Naive thymus-derived CD8-positive, alpha-beta T cell (primary cell): ENCODE results near the gene ANKRD27. TPM values are rescaled to one million over a fixed set of nuclear protein-coding genes. Genes with fewer than 3 reads are reported as not detected.
"Not testable (repeated sequence)": the region's sequence is repeated elsewhere in the genome, so short reads cannot be mapped to it uniquely, and the experiment has no call there.

ENCODE experiments used
- ATAC-seq, 2 donors: fragments of 150-1000 bp; cut with Tn5 transposase in 1 of 2; sonication (Bioruptor Pico), chemical (Tn5 transposase) in 1 of 2; 1 replicate in 1 of 2; 2 replicates in 1 of 2; pipeline ENCODE4 v1.10.0; 2021; ENCODE audit warnings: mild to moderate bottlenecking in 2 of 2, moderate library complexity in 2 of 2
- POLR2A ChIA-PET: fragments of 350-600 bp; sonication (Branson Sonifier 250); formaldehyde crosslinking; loops from one replicate; lab custom pipeline; 2021; ENCODE audit warnings: antibody characterized with exemption; lab: Charles Lee
- DNase-seq, 10 donors: peaks; one replicate each; pipeline versions ENCODE4 v3.0.0 to v3.0.0-alpha.2; 2020 to 2022
- H3K27ac Mint-ChIP-seq, 10 donors: one replicate each; pipeline ENCODE4 v1.8.0; 2020 to 2022; ENCODE audit warnings: mild to moderate bottlenecking in 10 of 10, mixed read lengths in 10 of 10, moderate library complexity in 4 of 10, inconsistent platforms in 1 of 10
- H3K27me3 Mint-ChIP-seq, 5 donors: one replicate each; pipeline ENCODE4 v1.8.0; 2021 to 2022; ENCODE audit warnings: mixed read lengths in 5 of 5
- H3K36me3 Mint-ChIP-seq, 3 donors: one replicate each; pipeline ENCODE4 v1.8.0; 2020 to 2022; ENCODE audit warnings: mixed read lengths in 3 of 3, mild to moderate bottlenecking in 2 of 3, inconsistent platforms in 1 of 3
- H3K4me1 Mint-ChIP-seq, 4 donors: one replicate each; pipeline ENCODE4 v1.8.0; 2021 to 2022; ENCODE audit warnings: mixed read lengths in 4 of 4
- H3K4me3 Mint-ChIP-seq, 10 donors: one replicate each; pipeline ENCODE4 v1.8.0; 2020 to 2022; ENCODE audit warnings: mild to moderate bottlenecking in 10 of 10, mixed read lengths in 10 of 10, moderate library complexity in 6 of 10, inconsistent platforms in 1 of 10
- H3K9me3 Mint-ChIP-seq, 9 donors: one replicate each; pipeline ENCODE4 v1.8.0; 2020 to 2022; ENCODE audit warnings: mixed read lengths in 9 of 9, mild to moderate bottlenecking in 3 of 9, inconsistent platforms in 1 of 9, moderate library complexity in 1 of 9
- polyA plus RNA-seq, 3 donors: library from polyadenylated mRNA; unstranded; fragments of 300-500 nt; fragmentation: Illumina TruSeq; gene quantifications; one replicate each; pipeline ENCODE4 v1.2.3, GENCODE V29; 2021
- total RNA-seq, 8 experiments: library from RNA in 2 of 8; stranded (reverse) in 2 of 8; gene quantifications; one replicate each; pipeline ENCODE4 v1.2.3 and lab custom pipeline; 2021 to 2026

The ANKRD27 gene
- total and polyA plus RNA-seq, 5 experiments from 2014 or later: 9.0 to 34.2 (median 17.1) TPM

DNA sequence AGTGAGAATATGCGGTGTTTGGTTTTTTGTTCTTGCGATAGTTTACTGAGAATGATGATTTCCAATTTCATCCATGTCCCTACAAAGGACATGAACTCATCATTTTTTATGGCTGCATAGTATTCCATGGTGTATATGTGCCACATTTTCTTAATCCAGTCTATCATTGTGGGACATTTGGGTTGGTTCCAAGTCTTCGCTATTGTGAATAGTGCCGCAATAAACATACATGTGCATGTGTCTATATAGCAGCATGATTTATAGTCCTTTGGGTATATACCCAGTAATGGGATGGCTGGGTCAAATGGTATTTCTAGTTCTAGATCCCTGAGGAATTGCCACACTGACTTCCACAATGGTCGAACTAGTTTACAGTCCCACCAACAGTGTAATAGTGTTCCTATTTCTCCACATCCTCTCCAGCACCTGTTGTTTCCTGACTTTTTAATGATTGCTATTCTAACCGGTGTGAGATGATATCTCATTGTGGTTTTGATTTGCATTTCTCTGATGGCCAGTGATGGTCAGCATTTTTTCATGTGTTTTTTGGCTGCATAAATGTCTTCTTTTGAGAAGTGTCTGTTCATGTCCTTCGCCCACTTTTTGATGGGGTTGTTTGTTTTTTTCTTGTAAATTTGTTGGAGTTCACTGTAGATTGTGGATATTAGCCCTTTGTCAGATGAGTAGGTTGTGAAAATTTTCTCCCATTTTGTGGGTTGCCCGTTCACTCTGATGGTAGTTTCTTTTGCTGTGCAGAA is 87.1 kb downstream of the ANKRD27 start:
- H3K4me1 Mint-ChIP-seq: peaks cover 9 to 41% (median 29%) of the 10 kb centered on the region in 4 donors
- DNase-seq, H3K9me3 Mint-ChIP-seq, H3K4me3 Mint-ChIP-seq, H3K27ac Mint-ChIP-seq, ATAC-seq, POLR2A ChIA-PET, H3K27me3 Mint-ChIP-seq: not testable (repeated sequence)
- H3K36me3 Mint-ChIP-seq: peaks cover 0 to 74% (median 30%) of the 10 kb centered on the region in 3 donors

DNA sequence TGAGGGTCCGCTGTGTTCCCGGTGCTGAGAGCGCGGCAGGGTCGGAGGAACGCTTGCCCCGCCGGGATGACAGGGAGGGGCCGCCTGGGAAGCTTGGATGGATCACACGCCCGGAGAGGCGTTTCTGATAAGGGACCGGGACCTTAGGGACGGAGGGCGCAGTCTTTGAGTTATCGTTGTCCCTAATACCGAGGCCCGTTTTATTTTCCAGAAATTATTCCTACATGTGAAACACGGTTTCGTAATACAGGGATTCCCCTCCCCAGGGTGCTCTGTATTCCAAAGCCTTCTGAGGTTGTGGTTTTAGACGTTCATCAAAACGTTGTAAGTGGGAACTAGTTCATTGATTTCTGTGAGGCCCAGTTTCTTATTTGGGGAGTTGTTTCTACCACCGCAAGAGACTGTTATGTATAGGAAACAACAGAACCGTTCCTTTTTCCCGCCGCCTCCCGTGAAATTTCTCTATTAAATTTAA is 93.2 kb downstream of the ANKRD27 start:
- DNase-seq (peak in 1 of 10 donors; percentile 12), ATAC-seq (no peak)
- POLR2A ChIA-PET: interaction anchor here (1.2 to 1.9 kb wide), 6 partner anchors 9 to 792 kb away, joined by 3 to 16 read pairs (median 5); partner anchors contain the start of genes ANKRD27, CEBPG, DPY19L3 and FAAP24
- peaks cover 10 to 50% (median 41%) of the 10 kb centered on the region in 4 donors for H3K4me1 Mint-ChIP-seq
- peak overlapping the region; percentile 10 to 88 (median 80) for H3K27ac Mint-ChIP-seq
- peak overlapping the region; percentile 77 to 95 (median 84) for H3K4me3 Mint-ChIP-seq
- peaks cover 0 to 38% (median 8%) of the 10 kb centered on the region in 3 donors for H3K36me3 Mint-ChIP-seq
- H3K9me3 Mint-ChIP-seq: no peaks in the 10 kb centered on the region
- no peaks in the 10 kb centered on the region for H3K27me3 Mint-ChIP-seq

DNA sequence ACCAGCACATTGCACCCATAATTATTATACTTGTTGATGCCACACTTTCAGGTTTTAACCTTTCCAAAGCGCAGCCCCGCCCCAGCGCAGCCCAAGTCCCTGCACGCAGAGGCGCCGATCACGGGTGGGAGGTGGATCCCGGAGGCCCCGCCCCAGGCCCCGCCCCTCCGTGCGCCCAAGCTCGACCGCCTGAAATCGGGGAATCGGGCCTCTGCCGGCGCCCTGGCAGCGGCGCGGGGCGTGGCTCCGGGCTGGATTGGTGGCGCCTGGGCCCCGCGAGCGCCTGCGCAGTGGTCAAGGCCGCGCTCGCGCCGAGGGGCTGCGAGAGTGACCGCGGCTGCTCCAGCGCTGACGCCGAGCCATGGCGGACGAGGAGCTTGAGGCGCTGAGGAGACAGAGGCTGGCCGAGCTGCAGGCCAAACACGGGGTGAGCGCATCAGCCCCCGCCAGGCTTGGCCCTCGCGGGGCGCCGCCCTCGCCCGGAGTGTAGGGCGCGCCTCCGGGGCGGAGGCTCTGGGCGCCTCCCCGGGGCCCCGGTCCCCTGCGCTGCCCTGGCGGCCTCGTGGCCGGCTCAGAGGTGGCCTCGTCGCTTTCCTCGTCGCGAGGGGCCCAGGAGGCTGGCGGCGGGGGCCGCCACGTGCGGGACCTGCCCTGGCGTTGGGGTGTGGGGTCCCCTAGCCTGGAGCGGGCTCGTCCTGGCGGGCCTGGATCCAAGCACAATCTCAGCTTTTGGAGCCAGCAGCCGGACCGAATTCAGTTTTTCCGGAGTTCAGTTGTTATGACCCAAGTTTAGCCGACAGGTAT is 93.9 kb downstream of the ANKRD27 start, which contains the start of gene PDCD5:
Gene PDCD5, plus strand, starts transcription at position 290 of the 804 bp plus-strand sequence. Its CDS starts 72 bp downstream, at position 362.
- POLR2A ChIA-PET: interaction anchor here (0.7 to 1.9 kb wide), 10 partner anchors 8 to 792 kb away, joined by 3 to 16 read pairs (median 5); partner anchors contain the start of genes ANKRD27, CEBPG, DPY19L3 and FAAP24
- H3K36me3 Mint-ChIP-seq: peaks cover 0 to 32% (median 4%) of the 10 kb centered on the region in 3 donors
- H3K4me1 Mint-ChIP-seq: peaks cover 5 to 44% (median 34%) of the 10 kb centered on the region in 4 donors
- H3K27me3 Mint-ChIP-seq: peaks cover 0 to 4% (median 0%) of the 10 kb centered on the region in 5 donors
- DNase-seq (peak; percentile 88 to 99 (median 94)), ATAC-seq (peak; percentile 85 to 93)
- no peaks in the 10 kb centered on the region for H3K9me3 Mint-ChIP-seq
- H3K27ac Mint-ChIP-seq: peak within 1 kb of the TSS; percentile 45 to 97 (median 94)
- peak within 1 kb of the TSS; percentile 91 to 97 (median 94) for H3K4me3 Mint-ChIP-seq

DNA sequence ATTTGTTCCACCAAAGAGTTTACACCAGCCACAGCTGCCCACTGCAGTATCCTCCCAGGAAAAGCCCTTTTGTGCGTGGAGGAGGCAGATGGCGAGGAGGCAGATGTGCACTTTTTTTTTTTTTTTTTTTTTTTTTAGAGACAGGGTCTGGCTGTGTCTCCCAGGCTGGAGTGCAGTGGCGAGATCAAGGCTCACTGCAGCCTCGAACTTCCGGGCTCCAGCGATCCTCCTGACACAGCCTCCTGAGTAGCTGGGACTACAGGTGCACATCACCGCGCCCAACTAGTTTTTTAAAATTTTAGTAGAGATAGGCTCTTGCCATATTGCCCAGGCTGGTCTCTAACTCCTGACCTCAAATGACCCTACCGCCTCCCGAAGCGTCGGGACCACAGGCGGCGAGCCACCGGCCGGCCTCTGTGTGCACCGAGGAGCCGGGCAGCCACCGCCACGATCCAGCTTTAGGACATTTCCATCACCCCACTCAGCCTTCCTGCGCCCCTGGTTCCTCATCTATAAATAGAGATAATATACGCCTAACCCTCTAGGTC is 94.6 kb downstream of the ANKRD27 start:
- H3K36me3 Mint-ChIP-seq: peaks cover 0 to 25% (median 2%) of the 10 kb centered on the region in 3 donors
- POLR2A ChIA-PET: interaction anchor here (0.7 to 1.9 kb wide), 10 partner anchors 8 to 793 kb away, joined by 3 to 16 read pairs (median 5); partner anchors contain the start of genes ANKRD27, CEBPG, DPY19L3 and NUDT19
- ATAC-seq: no peak

DNA sequence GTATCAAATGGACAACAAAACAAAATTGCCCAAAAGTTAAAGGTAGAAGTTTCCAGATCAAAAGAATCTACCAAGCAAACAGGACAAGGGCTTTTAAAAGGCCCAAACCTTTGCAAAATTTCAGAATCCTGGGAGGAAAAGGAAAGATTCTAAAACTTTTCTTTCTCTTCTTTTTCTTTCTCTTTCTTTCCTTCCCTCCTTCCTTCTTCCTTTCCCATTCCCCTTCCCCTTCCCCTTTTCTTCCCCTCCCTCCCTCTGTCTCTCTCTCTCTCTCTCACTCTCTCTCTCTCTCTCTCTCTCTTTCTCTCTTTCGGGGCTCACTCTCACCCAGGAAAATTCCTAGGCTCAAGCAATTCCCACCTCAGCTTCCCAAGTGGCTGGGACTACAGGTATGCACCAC is 98.2 kb downstream of the ANKRD27 start:
- Mint-ChIP-seq H3K27ac (peak overlapping the region in 1 of 10 donors; percentile 28), H3K4me1 (peaks cover 7 to 21% (median 17%) of the 10 kb centered on the region in 4 donors), H3K9me3 (no peaks in the 10 kb centered on the region), H3K36me3 (no peaks in the 10 kb centered on the region), H3K4me3 (no peak overlapping the region), H3K27me3 (peaks cover 0 to 9% (median 0%) of the 10 kb centered on the region in 5 donors)
- DNase-seq (no peak), ATAC-seq (no peak)
- POLR2A ChIA-PET: no interaction called here

More for the DNA sequence above, 94.6 kb downstream of the ANKRD27 start:
- DNase-seq: no peak
- Mint-ChIP-seq H3K4me1 (peaks cover 3 to 37% (median 28%) of the 10 kb centered on the region in 4 donors), H3K27ac (peak overlapping the region in 9 of 10 donors; percentile 89 to 97 (median 94)), H3K4me3 (peak overlapping the region; percentile 91 to 97 (median 94)), H3K27me3 (peaks cover 0 to 9% (median 0%) of the 10 kb centered on the region in 5 donors), H3K9me3 (no peaks in the 10 kb centered on the region)

DNA sequence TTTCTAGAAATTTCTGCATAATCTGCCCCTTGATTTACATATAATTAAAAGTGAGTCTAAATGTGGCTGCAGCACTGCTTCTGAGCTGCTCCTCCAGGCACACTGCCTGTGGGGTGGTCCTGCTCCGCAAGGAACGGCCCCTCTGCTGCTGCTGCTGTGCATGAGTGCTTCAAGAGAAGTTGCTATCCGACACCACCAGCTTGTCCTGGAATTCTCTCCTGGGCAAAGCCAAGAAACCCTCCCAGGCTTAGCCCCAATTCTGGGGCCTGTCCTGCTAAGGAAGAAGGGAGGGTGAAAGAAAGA is 101.5 kb downstream of the ANKRD27 start:
- H3K4me3 Mint-ChIP-seq: peak overlapping the region in 9 of 10 donors; percentile 11 to 92 (median 58)
- DNase-seq (no peak), ATAC-seq (no peak)
- peaks cover 3 to 21% (median 10%) of the 10 kb centered on the region in 5 donors for H3K27me3 Mint-ChIP-seq
- H3K9me3 Mint-ChIP-seq: no peaks in the 10 kb centered on the region
- POLR2A ChIA-PET: interaction anchor here (1.3 kb wide), 1 partner anchor 168 kb away, joined by 5 read pairs; the partner anchor contains the start of gene DPY19L3
- H3K4me1 Mint-ChIP-seq: peaks cover 9 to 24% (median 17%) of the 10 kb centered on the region in 4 donors
- H3K27ac Mint-ChIP-seq: no peak overlapping the region
- no peaks in the 10 kb centered on the region for H3K36me3 Mint-ChIP-seq

DNA sequence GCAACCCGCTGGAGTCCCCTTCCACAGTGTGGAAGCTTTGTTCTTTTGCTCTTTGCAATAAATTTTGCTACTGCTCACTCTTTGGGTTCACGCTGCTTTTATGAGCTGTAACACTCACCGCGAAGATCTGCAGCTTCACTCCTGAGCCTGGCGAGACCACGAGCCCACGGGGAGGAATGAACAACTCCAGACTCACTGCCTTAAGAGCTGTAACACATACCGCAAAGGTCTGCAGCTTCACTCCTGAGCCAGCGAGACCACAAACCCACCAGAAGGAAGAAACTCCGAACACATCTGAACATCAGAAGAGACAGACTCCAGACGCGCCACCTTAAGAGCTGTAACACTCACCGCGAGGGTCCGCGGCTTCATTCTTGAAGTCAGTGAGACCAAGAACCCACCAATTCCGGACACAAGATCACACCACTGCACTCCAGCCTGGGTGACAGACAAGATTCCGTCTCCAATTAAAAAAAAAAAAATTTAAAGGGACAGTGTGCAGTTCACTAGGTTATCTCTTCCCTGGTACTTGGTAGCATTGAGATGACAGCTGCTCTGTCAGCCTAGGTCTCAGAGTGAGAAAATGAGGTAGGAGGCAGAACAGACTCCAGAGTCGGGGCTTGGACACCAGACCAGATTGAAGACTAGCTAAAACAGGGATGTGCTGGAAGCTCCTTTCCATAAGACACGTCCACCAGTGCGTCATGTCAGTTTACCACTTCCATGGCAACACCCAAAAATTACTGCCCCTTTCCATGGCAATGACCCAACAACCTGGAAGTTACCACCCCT is 102.1 kb downstream of the ANKRD27 start:
- peak overlapping the region; percentile 71 to 95 (median 85) for H3K4me3 Mint-ChIP-seq
- peak overlapping the region in 9 of 10 donors; percentile 70 to 92 (median 81) for H3K27ac Mint-ChIP-seq
- peaks cover 3 to 21% (median 10%) of the 10 kb centered on the region in 5 donors for H3K27me3 Mint-ChIP-seq
- H3K4me1 Mint-ChIP-seq: peaks cover 9 to 24% (median 17%) of the 10 kb centered on the region in 4 donors
- DNase-seq (peak in 5 of 10 donors; percentile 4 to 35 (median 22)), ATAC-seq (peak; percentile 66 to 67)
- POLR2A ChIA-PET: interaction anchor here (1.2 to 1.3 kb wide), 2 partner anchors 8 to 167 kb away, joined by 3 to 5 read pairs; partner anchors contain the start of genes DPY19L3 and PDCD5
- not testable (repeated sequence) for H3K36me3 Mint-ChIP-seq, H3K9me3 Mint-ChIP-seq

DNA sequence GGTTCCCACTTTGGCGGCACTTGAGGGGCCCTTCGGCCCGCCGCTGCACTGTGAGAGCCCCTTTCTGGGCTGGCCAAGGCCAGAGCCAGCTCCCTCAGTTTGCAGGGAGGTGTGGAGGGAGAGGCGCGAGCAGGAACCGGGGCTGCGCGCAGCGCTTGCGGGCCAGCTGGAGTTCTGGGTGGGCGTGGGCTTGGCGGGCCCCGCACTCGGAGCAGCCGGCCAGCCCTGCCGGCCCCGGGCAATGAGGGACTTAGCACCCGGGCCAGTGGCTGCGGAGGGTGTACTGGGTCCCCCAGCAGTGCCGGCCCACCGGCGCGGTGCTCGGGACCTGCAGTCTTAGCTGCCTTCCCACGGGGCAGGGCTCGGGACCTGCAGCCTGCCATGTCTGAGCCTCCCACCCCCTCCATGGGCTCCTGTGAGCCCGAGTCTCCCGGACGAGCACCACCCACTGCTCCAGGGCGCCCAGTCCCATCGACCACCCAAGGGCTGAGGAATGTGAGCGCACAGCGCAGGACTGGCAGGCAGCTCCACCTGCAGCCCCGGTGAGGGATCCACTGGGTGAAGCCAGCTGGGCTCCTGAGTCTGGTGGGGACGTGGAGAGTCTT is 103.4 kb downstream of the ANKRD27 start:
- ATAC-seq, DNase-seq, H3K36me3 Mint-ChIP-seq, H3K9me3 Mint-ChIP-seq, POLR2A ChIA-PET, H3K4me3 Mint-ChIP-seq, H3K27ac Mint-ChIP-seq: not testable (repeated sequence)
- H3K4me1 Mint-ChIP-seq: peaks cover 9 to 24% (median 17%) of the 10 kb centered on the region in 4 donors
- H3K27me3 Mint-ChIP-seq: peaks cover 3 to 25% (median 14%) of the 10 kb centered on the region in 5 donors

DNA sequence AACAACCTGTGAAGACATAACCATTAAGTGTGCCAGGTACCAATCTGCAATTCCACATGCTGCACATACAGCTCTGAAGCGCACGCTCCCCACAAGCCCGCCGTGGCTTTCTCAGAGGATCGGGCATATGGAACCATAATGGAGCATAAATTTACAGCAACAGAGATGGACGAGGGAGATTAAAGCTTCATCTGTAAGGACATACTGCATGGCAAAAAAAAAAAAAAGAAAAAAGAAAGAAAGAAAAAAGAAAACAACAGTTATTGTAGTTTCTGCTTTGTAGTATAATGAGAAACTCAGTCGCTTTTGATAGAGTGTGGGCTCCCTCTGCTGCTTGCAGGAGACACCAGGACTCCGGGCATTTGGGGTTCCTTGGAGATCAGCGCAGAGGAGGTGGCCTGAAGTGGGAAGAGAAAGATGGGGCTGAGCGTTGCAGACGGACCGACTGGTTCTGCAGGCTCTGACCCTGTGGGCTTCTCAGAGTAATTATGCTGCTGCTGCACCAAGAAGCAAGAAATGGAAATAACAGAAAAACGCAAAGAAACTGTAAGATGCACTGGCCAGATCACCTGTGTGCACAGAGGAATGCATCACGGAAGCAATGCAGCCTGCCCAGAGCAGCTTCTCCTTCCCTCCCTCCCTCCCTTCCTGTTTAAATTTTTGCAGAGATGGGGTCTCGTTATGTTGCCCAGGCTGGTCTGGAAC is 104.7 kb downstream of the ANKRD27 start:
- POLR2A ChIA-PET: interaction anchor here (0.7 kb wide), 1 partner anchor 526 kb away, joined by 4 read pairs; no protein-coding TSS in a partner anchor
- no peaks in the 10 kb centered on the region for H3K36me3 Mint-ChIP-seq
- peak overlapping the region in 8 of 10 donors; percentile 5 to 69 (median 26) for H3K4me3 Mint-ChIP-seq
- peaks cover 9 to 24% (median 17%) of the 10 kb centered on the region in 4 donors for H3K4me1 Mint-ChIP-seq
- DNase-seq (peak; percentile 29 to 76 (median 55)), ATAC-seq (peak; percentile 83 to 92)
- peaks cover 3 to 31% (median 12%) of the 10 kb centered on the region in 5 donors for H3K27me3 Mint-ChIP-seq
- peak overlapping the region in 1 of 10 donors; percentile 69 for H3K27ac Mint-ChIP-seq
- no peaks in the 10 kb centered on the region for H3K9me3 Mint-ChIP-seq

DNA sequence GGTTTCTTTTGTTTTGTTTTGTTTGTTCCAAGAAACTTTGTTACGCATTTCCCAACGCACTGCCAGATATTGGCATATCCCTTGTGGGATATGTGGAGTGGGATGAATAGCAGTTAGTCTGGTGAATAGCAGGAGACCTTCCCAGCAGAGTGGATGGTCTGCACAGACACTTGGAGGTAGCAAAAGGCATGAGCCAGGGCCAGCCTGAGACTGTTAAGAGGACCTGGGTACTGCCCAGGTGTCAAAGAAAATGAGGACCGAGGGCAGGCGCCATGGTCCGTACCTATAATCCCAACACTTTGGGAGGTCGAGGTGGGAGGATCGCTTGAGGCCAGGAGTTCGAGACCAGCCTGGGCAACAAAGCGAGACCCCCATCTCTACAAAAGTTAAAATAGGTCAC is 107.5 kb downstream of the ANKRD27 start:
- H3K4me1 Mint-ChIP-seq: peaks cover 5 to 10% (median 8%) of the 10 kb centered on the region in 4 donors
- POLR2A ChIA-PET: no interaction called here
- H3K27ac Mint-ChIP-seq: no peak overlapping the region

More for the DNA sequence above, 107.5 kb downstream of the ANKRD27 start:
- peaks cover 3 to 32% (median 12%) of the 10 kb centered on the region in 5 donors for H3K27me3 Mint-ChIP-seq
- no peaks in the 10 kb centered on the region for H3K36me3 Mint-ChIP-seq
- ATAC-seq (no peak), DNase-seq (no peak)
- no peak overlapping the region for H3K4me3 Mint-ChIP-seq
- no peaks in the 10 kb centered on the region for H3K9me3 Mint-ChIP-seq
